Bronchial epithelial cell (primary cell): ENCODE data around the gene BANP. TPM values are rescaled to one million over a fixed set of nuclear protein-coding genes. Genes with fewer than 3 reads are reported as not detected.
"Not testable (repeated sequence)": the region's sequence is repeated elsewhere in the genome, so short reads cannot be mapped to it uniquely, and the experiment has no call there.

Source experiments
- DNase-seq: peaks from one replicate; pipeline ENCODE4 v3.0.0-alpha.2; 2010; ENCODE audit warnings: low read depth
- FAIRE-seq: peaks from 2 replicates; lab custom pipeline; 2011; peaks lifted over from hg19 to GRCh38; lab: Jason Lieb, UNC
- H3K27me3 ChIP-seq: 2 replicates; pipeline ENCODE4 v1.5.1; 2011; ENCODE audit warnings: low read length; ENCODE audit not compliant: control insufficient read depth, insufficient read depth
- H3K36me3 ChIP-seq: 2 replicates; pipeline ENCODE4 v1.5.1; 2011; ENCODE audit warnings: low read length; ENCODE audit not compliant: control insufficient read depth, insufficient read depth
- H3K4me3 ChIP-seq: 2 replicates; pipeline ENCODE4 v1.5.1; 2011; ENCODE audit warnings: mild to moderate bottlenecking, low read depth, low read length, control low read depth
- total RNA-seq: library from RNA; depleted of rRNA; stranded (reverse); fragments of >200 nt; gene quantifications from 2 replicates; pipeline ENCODE4 v1.2.1, GENCODE V29; 2014
- TF ChIP-seq, protein P1 (sequence below): IDR thresholded peaks from 2 replicates; pipeline ENCODE4 v1.5.1; 2011; ENCODE audit warnings: mild to moderate bottlenecking, moderate library complexity, low read length, control low read depth, inconsistent platforms; ENCODE audit not compliant: insufficient read depth, severe bottlenecking

Gene BANP
- total RNA-seq, 1 donor from 2014 or later, result 22.1 TPM

- Histone ChIP-seq H3K36me3 (peaks cover 3% of the 10 kb centered on the region), H3K27me3 (no peaks in the 10 kb centered on the region), H3K4me3 (no peak overlapping the region)
- TF ChIP-seq, protein P1, sequence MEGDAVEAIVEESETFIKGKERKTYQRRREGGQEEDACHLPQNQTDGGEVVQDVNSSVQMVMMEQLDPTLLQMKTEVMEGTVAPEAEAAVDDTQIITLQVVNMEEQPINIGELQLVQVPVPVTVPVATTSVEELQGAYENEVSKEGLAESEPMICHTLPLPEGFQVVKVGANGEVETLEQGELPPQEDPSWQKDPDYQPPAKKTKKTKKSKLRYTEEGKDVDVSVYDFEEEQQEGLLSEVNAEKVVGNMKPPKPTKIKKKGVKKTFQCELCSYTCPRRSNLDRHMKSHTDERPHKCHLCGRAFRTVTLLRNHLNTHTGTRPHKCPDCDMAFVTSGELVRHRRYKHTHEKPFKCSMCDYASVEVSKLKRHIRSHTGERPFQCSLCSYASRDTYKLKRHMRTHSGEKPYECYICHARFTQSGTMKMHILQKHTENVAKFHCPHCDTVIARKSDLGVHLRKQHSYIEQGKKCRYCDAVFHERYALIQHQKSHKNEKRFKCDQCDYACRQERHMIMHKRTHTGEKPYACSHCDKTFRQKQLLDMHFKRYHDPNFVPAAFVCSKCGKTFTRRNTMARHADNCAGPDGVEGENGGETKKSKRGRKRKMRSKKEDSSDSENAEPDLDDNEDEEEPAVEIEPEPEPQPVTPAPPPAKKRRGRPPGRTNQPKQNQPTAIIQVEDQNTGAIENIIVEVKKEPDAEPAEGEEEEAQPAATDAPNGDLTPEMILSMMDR, result no peak
- FAIRE-seq (peak; percentile 92), DNase-seq (no peak)
Observed at GRCh38 chr16:88022076-88023042, 71.1 kb downstream of the BANP start.

GRCh38 chr16:88023366-88023765 lies 72.1 kb downstream of the BANP start:
- TF ChIP-seq, protein P1, result no peak
- Histone ChIP-seq H3K36me3 (peaks cover 3% of the 10 kb centered on the region), H3K27me3 (no peaks in the 10 kb centered on the region), H3K4me3 (no peak overlapping the region)
- DNase-seq, result no peak
- FAIRE-seq, result peak; percentile 66

GRCh38 chr16:88023786-88024185 lies 72.6 kb downstream of the BANP start:
- Histone ChIP-seq H3K27me3 (no peaks in the 10 kb centered on the region), H3K36me3 (peaks cover 3% of the 10 kb centered on the region), H3K4me3 (no peak overlapping the region)
- DNase-seq (no peak), FAIRE-seq (no peak)
- TF ChIP-seq, protein P1, result no peak

- H3K4me3 ChIP-seq, H3K36me3 ChIP-seq, H3K27me3 ChIP-seq, DNase-seq, FAIRE-seq: not testable (repeated sequence)
- TF ChIP-seq, protein P1, result peak; percentile 47
Observed at GRCh38 chr16:88024491-88025085, 73.4 kb downstream of the BANP start.

DNA sequence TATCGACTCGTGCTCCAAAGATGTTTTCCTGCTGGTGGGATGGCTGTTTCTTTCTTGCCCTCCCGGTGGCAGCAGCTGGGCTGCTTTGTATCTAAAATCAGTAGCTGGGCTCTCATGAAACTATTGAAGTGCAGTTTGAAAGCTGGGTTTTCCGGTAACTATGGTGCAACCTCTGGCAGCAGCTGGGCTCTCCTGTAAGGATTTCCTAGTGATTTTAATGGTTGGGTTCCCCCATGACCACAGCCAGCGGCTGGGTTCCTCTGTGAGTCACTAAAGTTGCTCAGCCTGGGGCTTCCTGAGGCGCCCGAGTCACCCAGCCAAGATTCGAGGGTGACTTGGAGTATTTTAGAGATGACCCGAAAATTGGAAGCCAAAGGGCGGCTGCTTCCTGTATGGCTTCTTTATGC lies 73.9 kb downstream of the BANP start:
- not testable (repeated sequence) for H3K36me3 ChIP-seq, H3K27me3 ChIP-seq, H3K4me3 ChIP-seq, FAIRE-seq
- DNase-seq, result peak; percentile 27

- not testable (repeated sequence) for FAIRE-seq, H3K4me3 ChIP-seq, DNase-seq, H3K36me3 ChIP-seq, H3K27me3 ChIP-seq
Observed at GRCh38 chr16:88025828-88026555, 74.8 kb downstream of the BANP start.
